COR-L47 (cell line): ENCODE measurements around the gene LIPJ.

Experiments used
- DNase-seq: peaks from one replicate; lab custom pipeline; 2025; lab: John Stamatoyannopoulos, UW

Gene LIPJ, protein sequence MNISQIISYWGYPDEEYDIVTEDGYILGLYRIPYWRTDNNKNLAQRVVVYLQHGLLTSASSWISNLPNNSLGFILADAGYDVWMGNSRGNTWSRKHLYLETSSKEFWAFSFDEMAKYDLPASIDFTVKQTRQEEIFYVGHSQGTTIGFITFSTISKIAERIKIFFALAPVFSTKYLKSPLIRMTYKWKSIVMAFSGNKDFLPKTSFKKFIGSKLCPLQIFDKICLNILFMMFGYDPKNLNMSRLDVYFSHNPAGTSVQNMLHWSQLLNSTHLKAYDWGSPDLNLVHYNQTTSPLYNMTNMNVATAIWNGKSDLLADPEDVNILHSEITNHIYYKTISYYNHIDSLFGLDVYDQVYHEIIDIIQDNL

DNA sequence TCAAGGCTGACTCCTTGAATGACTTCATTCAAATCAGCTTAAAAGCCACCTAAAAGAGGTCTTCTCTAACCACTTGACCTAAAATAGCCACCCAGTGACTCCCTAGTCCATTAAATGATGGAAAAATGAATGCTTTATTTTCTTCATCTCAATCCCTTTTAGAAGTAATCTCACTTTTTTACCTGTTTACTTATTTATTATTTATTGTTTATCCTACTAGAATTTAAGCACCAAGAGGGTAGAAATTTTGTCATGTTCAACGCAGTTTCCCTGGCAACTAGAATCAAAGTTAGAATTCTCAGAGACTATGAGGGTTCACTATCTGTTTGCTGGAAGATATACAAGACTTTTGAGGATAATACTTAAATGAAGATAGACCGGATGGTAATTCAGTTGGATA lies at the start of gene LIPJ:
Gene LIPJ (plus strand): TSS at position 301 of the 400 bp plus-strand sequence. CDS start 3,926 bp downstream, outside the sequence.
- DNase-seq, result no peak

DNA sequence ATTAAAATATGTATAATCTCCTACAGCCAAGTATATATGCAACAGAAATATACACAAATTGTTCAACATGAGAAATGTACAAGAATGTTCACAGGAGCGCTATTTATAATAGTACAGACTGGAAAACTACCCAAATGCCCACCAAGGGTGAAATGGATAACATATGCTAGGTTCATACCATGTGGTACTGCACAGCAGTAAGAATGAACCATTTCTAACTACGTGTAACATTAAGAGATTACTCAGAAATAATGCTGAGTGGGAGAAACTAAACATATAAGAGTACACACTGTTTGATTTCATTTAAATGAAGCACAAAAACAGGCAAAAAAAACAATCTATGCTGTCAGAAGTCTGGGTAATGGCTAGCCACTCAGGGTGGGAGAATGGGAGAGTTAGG lies 49.2 kb upstream of the LIPJ start:
- no peak for DNase-seq

DNA sequence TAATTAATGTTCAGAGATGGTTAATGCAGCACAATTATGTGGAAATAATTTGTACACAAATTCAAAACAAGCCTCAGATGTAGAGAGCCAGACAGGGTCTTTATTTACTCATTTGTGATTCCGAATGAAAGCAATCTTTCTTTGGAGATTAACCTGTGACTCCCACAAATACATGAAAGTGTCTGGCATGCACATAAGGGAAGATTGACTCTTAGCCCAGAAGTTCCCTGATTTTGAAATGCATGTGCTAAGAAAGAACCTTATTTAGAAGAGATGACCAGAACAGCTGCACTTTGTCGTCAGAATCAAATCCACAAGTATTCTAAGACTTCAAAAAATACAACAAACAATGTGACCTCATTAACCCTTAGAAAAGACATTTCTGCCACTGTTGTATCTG lies 48.5 kb upstream of the LIPJ start:
- DNase-seq, result no peak

DNA sequence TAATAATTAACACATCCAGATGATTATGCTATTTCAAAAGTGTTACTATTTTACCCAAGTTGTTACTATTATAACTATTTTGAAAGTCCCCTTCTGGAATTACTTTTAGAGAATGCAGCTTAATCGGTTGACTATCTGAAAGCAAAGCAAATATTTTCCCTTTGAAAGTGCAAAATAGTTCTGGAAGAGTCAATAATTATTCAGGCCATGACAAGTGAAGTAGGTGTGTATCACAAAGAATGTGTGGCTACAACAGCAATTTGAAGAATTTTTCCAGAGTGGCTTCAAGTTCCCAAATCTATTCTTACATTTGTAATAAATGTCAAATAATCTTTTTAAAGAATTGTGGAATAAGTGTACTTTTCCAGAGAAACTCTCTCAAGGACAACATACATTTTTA lies 46.2 kb upstream of the LIPJ start:
- no peak for DNase-seq

DNA sequence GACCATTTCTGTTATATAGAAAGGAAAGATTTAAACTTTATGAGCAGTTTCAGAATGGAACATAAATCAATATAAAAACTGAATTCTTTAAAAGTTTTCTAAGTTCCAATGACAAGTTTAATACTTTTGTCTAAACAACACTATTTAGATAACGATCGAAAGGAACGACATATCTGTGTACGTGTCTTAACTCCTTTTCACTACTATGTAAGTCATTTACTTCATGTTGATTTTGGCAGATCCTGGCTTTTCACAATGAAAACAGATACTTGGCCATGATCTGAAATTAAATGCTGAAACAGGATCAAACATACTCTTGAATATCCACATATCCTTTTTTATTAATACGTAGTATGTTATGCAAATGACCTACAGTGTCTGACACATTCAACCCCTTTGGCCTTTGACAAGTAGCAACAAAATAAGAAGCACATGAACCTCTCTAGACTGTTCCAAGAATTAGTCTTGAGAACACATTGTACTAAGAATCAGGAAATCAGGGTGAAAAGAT lies 45.4 kb upstream of the LIPJ start:
- DNase-seq, result no peak

DNA sequence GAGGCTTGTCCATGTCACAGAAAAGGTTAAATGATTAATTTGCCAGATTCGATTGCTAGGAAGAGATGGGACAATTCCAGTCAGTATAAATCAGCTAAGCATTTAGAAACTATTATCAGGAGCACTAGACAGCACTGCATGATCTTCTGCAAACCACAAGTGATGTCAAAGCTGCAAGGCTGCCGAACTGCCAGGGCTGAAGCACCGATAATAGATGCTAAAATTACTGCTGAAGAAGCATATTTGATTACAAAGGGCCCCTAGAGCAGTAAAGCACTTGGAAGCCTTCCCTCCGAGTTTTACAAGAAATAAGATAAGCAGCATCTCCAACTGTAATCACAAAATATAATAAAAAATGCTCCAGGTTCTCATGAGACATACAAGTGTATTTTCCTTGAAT lies 44.0 kb upstream of the LIPJ start:
- no peak for DNase-seq

DNA sequence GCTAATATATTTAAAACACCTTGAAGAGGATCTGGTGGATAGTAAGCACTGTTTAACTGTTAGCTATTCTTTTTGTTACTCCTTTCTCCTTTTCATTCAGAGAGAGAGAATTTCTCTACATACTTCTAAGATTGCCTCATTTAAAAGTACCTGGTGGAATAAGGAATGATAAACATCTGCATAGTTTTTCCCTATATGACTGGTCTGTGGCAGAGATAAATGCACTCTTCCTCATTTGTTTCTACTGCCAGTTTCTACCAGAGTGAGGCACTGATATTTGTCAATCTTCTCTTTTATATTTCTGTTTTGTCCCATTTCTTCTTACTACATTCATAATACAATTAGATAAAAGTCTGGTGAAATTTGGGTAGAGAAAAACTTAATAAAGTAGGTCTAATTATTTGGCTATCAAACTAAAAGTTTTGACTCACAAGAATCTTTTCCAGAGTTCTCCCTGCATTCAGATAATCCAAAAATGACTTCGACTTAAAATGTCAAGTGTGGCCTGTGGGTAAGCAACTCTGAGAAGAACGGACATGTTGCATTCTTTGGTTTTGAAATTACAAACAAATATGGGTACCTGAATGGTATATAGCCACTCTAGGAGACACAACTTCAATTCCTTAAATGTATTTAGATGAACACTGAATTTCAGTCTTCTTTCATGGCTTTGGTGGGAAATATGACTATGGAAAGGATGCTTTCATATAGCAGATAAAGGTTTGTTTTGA lies 42.3 kb upstream of the LIPJ start:
- no peak for DNase-seq

DNA sequence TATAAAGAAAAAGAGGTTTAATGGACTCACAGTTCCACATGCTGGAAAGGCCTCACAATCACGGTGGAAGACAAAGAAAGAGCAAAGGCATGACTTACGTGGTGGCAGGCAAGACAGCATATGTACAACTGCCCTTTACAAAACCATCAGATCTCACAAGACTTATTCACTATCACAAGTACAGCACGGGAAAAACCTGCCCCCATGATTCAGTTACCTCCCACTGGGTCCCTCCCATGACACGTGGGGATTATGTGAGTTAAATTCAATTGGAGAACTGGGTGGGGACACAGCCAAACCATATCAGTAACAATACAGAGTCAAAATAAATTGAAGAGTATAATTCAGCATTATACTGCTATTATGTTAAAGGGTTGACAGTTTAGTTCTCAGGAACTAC lies 41.2 kb upstream of the LIPJ start:
- DNase-seq, result no peak

DNA sequence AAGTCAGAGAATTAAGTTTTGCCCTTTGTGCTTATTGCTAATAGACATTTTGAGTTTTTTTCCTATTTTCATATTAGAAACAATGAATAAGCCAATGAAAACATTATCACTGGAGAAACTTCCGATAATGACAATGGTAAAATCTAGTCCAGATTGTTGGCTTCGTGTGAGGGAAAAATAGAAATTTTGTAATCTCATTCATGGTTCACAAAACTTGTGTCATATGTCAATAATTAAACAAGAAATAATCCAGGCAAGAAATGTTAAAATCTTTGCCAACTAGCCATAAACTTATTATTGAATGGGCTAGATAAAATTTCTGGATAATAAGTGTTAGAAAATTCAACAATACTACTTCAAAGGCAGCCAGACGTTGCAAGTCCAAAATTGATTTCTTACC lies 40.1 kb upstream of the LIPJ start:
- DNase-seq, result no peak

DNA sequence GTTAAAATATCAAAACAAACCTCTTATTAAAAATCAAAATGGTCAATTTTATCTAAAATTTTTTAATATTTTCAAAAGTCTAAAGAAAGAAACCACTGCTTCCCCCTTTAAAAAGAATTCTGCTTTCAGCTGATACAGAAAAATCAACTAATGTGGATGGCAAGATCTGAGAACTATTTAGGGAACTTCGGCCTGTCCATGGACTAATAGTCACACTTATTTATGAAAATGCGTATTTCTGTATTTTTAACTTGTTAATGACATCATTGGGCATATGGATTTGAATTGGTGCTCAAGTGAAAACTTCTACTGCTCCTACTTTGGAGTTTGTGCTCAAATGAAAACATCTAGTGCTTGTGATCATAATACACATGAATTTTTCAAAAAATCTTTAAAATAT lies 35.3 kb upstream of the LIPJ start:
- DNase-seq, result no peak

DNA sequence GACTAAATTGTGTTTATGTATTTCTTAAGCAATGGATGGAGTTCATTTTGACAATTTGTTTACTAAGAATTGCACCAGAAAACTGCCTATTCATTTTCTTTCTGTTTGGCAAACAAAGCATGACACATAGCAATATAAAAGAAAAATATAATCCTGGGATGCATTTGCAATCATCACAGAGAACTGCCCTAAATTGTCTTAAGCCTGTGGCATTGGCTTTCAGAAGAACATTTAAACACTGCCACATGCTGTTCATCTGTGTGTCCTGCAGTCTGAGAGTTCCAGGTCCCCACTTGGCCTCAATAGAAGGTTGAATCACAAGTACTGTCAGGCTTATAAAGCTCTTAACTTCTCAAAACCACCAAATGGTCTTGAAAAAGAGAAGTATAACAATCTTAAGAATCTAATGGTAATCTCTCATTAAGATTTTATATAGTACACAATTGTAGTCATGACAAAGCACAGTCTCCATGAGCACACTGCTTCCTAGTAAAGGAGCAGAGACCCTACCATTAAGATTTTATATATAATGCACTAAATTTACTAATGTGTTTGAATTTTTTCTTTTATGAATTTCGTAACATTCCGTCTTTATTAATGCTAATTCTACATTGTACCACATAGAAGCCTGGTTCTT lies 33.3 kb upstream of the LIPJ start:
- DNase-seq, result no peak

DNA sequence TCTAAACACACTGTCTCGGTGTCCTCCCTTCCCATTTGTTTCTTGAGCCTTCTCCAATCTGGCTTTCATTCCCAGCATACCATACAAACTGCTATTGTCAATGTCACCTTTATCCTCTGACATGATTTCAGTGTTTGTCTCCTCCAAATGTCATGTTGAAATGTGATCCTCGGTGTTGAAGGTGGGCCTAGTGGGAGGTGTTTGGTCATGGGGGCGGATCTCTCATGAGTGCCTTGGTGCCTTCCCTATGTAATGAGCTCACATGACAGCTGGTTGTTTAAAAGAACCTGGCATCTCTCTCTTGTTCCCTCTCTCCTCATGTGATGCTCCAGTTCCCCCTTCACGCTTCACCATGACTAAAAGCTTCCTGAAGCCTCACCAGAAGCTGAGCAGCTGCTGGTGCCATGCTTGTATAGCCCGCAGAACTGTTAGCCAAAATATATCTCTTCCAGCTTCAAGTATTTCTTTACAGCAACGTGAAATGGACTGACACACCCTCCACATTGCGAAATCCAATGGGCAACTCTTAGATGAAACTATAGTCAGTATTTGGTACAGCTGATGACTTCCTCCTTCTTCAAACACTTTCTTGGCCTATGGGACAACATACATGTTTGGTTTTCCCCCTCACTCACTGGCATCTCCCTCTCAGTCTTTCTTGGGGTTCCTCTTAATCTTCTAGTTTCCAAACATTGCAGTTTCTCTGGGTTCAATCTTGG lies 31.2 kb upstream of the LIPJ start:
- DNase-seq, result no peak

DNA sequence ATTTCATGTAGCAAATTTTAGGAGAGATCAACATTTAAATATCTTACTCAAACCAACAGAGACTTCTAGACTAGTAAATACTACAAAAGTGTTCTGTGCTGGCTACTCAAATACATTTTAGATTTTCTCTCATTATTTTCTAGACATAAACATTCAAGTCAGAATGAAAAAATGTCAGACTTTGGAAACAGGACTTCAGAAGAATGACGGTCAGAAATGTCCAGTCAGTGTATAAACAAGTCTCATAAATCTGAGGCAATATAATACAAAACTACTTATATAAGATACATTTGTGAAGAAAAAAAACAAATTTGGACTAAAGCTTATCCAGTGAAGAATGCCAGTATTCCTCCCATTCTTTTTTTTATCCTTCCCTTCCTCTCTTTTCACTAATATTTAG lies 29.3 kb upstream of the LIPJ start:
- no peak for DNase-seq

DNA sequence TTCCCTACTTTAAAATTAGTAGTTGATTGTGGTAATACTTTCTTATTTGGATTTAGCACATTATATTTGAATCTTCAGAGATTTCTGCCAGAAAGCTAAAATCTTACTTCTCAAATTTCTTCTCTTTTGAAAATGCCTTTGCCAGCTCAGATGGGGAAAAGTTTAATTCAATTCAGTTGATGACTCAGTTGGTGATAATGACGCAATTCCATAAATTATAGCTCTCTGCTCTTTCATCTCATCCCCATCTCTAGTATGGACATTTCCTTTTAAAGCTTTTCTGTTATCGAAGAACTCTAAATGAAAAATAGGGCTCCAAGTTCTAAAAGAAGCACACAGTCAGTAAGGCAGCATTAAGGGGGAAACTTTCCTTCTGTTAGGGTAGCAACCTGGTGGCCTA lies 28.9 kb upstream of the LIPJ start:
- DNase-seq, result no peak

DNA sequence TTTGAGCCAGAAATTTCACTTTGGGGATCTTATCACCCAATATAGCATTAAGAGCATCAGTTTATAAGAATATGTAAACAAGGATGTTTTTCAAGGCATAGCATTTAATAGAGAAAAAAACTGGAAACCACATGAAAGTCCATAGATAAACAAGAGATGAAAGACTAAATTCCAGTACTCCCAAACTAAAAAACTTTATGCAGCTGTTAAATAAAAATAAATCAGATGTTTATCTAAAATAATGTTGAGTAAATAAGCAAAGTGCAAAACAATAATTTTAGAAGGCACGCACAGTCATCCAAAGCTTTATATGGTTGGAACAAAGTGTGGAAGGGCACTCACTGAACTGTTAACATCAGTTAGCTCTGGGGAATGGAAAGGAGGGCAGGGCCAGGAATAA lies 24.4 kb upstream of the LIPJ start:
- DNase-seq, result no peak

DNA sequence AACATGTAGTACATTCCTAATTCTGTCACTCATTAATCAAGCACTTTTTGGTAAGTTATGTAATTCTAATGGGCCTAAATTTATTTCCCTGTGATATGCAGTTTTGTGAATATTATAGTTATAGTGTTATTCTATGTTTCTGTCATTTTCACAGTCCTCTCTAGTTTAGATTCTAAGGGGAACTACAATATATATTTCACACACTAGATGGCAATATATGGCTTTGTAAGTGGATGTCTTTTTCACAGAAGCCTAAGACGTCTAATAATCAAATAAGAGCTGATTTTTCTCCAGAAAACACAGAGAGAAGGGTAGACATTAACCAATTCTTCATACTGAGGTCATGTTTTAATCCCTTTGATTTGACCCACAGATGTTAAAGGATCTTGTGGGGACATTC lies 21.5 kb upstream of the LIPJ start:
- no peak for DNase-seq

DNA sequence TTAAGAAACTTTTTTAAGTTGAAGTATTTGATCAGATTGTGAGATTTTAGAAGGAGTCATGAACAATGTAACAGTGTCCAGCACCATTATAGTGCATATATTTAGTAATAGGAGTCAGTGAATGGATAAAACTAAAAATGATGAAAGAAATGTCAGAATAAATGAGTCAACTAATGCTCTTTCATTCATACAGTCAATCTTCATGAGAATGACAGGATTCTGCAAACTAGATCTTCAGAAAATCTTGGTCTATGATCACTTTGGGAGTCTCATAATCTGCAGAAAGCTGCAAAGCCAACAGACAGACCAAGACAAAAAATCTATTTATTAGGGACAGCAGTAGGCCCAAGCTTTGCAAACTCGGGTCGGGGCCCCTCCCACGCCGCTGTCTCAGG lies 4.2 kb upstream of the LIPJ start:
- no peak for DNase-seq

DNA sequence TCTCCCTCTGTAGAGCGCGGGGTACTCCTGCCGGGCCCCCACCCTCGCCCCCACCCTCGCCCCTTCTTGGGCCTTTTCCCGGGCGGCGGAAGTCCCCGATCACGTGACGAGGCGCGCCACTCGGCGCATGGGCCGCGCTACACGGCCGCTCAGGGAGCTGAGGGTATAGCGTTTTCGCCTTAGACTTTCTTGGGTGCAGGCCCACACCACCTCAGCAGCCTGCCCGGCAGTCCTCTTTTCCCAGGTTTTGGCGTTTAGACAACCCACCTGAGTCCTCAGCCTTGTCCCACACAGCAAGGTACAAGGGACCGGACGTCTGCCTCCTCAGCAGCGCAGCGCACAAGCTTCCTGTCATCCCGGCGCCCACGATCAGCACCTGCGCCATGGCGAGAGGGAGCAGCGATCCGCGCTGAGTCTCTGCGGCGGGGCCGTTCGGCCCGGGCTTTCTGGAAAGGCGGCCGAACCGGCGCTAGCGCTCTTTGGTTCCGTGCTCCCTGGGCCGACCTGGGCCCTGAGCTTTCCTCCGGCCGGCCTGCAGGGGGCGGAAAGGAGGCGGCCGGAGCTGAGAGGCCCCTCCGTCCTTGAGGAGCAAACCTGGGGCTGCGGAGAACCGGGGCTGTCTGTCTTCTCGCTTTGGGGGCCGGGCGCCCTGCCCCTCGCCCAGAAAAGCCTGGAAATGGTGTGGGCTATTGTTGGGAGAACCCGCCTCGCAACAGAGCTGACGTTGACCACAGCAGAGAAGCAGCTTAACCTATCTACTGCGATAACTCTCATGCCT lies 3.6 kb upstream of the LIPJ start, which contains the start of gene RNLS:
Gene RNLS (minus strand): TSS at position 513 of the 778 bp plus-strand sequence.
- no peak for DNase-seq

DNA sequence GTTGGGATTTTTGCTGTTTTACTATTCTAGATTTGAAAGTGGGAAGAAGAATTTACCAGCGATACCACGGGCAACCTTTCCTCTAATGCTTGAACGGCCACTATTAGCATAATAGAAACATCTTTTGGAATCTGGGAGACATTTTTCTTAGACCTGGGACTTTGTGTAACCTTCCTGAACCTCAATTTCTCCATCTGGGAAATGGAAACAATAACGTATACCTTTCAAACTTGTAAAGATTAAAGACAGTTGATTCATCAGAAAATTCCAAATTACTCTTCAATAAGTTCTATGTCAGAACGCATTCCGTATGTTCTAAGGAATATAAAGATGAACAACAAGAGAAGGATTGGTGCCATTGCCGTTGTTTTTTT lies 3.0 kb upstream of the LIPJ start:
- DNase-seq, result no peak

DNA sequence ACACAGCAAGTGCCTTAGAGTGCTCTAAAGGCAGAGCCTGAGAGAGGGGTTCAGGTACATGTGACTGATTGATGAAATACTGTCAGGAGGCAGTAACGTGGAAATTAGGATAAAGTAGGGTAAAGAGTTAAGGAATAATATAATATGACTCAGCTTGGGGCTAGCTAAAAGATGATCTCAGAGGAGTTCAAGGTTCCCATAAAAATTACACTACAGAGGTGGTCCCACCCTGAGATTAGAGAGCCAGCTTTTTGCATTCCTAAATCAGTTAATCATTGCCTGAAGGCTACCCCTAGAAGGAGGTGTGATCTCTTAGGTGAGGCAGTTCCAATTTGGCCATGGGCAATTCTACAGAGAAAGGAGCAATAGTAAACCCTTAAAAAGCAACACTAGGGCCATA lies 5.8 kb downstream of the LIPJ start:
- DNase-seq, result no peak

DNA sequence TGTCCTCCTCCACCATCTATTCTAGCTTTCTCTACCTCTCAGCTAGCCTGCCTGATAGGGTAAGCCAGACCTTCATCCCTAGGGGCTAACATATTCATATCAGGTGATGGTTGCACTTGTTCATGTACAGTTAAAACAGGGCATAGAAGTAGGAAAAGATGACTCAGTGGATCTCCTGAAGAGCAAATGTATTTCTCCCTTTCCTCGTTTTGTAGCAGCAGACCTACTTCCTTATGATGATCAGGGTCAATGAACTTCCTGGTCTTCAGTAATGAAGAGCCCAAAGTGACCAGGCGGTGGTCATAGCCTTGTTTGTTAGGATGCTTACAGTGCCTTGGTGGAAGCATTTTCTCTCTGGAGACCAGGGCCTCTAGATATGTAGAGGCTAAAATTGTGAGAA lies 6.3 kb downstream of the LIPJ start:
- no peak for DNase-seq

DNA sequence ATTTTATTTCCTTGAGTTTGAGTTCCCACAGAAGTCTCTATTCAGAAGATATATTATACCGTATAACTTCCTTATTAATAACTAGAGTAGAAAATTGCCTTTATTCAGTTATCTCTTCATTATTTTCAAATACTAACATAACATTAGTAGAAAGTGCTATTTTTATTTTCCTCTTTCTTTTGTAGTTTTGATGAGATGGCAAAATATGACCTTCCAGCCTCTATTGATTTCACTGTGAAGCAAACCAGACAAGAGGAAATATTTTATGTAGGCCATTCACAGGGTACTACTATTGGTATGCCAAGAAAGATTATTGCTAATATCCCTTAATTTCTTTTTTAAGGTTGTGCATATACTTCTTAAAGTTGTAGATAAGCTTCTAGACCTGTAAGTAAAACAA lies 7.9 kb downstream of the LIPJ start:
- no peak for DNase-seq
